ENCODE results near the gene RREB1. TPM values are rescaled to one million over a fixed set of nuclear protein-coding genes. Genes with fewer than 3 reads are reported as not detected.

Gene RREB1
- total RNA-seq, 1 donor from 2014 or later: 74.3 TPM

GRCh38 chr6:7194657-7195056 lies 86.9 kb downstream of the RREB1 start:
- no peak for DNase-seq (ENCODE audit: low spot score)

DNA sequence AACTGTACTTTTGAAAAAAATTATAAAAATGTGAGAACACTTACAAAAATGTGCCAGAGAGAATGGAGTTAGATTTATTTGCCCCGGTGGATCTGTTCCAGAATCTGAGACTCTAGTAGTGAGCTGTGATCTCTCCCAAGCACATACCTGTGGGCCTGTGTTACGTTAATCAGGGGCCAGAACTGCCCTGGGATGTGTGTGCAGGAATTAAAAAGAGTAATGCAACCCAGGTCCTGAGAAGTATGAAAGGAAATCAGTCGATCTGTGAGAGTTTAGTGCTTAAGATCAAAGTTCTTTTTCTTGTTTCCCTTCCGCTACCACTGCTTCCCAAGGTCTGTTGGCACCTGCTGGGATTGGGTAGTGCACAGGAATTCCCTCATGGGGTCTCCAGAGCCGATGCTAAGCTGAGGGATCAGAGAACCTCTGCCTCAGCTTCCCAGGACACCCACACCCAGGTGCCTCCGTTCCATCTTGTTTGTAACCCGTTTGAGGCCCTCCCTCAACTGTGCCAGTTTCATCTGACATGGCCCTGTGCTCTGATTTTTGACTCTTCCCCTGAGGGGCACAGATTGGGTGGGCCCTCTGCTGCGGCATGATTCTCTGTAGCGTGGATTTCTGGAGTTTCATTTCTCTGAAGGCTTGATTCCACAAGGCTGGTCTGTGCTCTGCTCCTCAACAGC lies 87.7 kb downstream of the RREB1 start:
- DNase-seq (ENCODE audit: low spot score): no peak

GRCh38 chr6:7196019-7196402 lies 88.2 kb downstream of the RREB1 start:
- no peak for DNase-seq (ENCODE audit: low spot score)

DNA sequence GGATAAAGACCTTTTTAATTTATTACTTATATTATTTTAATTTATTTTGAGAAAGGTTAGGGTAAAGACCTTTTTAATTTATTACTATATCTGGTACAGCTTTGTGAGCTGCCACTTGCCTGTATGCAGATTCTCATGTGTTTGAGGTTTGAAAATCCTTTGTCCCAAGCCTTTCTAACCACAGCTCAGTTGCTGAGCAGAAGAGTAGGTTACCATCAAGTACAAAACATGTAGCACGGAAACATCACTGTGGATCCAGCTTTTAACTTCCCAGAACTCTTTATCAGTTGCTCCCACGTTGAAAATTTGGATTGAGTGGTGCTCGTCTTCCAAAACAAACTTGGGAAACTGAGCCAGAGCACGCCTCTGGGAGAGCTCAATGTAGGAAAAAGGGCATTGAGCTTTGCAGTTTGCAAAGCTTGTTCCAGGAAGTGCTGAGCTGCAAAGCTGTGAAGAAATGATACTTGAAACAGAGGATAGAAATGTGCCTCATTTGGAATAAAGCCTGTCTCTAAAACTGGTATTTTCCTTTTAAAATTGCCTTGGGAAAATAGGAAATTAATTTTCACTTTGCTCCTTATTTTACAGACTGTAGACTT lies 89.0 kb downstream of the RREB1 start:
- DNase-seq (ENCODE audit: low spot score): no peak

GRCh38 chr6:7197747-7198146 lies 90.0 kb downstream of the RREB1 start:
- DNase-seq (ENCODE audit: low spot score): no peak

DNA sequence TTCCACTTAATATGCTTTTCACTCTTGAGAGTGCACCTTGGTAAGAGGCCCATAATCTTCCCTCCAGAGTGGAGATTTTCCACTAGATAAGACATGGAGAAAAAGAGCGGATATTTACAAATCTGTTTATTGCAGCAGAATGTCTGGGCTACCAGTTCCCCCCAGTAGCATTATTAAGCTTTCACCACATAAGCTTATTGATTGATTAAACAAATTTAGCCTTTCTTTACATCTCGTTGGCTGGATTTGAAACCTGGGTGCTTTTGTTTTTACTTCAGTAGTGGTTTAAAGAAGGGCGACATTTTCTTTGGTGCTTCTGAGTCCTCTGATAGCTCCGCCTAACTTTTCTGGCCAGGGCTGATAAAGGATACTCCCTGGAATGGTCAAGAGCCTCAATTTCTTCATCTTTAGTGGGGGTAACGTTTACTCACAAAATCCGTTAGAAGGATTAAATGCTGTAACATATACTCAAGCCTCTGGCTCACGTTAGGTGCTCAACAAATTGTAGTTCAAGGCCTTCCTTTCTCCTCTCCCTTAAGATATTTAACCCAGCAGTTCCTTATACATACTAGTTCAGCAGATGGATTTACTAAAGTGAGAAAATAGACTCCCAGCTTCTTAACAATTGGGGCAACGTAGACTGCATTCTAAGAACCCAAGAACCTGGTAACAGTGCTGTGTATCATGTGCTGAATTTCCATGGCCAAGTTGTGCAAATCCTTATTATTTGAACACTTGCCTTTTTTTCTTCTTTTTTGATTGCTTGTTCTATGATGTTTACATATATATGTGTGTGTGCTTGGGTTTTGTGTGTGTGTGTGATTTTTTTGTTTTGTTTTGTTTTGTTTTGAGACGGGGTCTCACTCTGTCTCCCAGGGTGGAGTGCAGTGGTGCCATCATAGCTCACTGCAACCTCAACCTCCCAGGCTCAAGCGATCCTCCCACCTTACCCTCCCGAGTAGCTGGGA lies 91.4 kb downstream of the RREB1 start:
- DNase-seq (ENCODE audit: low spot score): no peak

- DNase-seq (ENCODE audit: low spot score): peak; percentile 62
Measured at GRCh38 chr6:7200598-7201443, 93.1 kb downstream of the RREB1 start.

- no peak for DNase-seq (ENCODE audit: low spot score)
Measured at GRCh38 chr6:7201444-7201731, 93.6 kb downstream of the RREB1 start.

- DNase-seq (ENCODE audit: low spot score): peak; percentile 64
Measured at GRCh38 chr6:7201732-7202541, 94.2 kb downstream of the RREB1 start.

DNA sequence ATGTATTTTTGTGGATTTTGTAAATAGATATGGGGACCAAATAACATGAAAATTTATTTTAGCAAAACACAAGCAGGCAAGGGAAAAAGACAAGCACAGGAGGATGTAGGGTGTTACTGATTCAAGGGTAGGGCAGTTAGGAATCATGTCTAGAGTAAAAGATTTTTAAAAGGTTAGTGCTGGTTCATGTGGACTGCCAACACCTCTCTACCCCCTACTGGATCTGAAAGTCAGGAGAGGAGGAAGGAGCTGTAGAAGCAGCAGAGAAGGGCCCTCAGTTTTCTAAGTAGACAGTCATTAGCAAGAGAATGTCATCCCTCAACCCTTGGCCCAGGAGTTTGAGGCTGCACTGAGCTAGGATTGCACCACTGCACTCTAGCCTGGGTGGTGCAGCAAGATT lies 95.2 kb downstream of the RREB1 start:
- no peak for DNase-seq (ENCODE audit: low spot score)

GRCh38 chr6:7203939-7204338 lies 96.2 kb downstream of the RREB1 start:
- no peak for DNase-seq (ENCODE audit: low spot score)

DNA sequence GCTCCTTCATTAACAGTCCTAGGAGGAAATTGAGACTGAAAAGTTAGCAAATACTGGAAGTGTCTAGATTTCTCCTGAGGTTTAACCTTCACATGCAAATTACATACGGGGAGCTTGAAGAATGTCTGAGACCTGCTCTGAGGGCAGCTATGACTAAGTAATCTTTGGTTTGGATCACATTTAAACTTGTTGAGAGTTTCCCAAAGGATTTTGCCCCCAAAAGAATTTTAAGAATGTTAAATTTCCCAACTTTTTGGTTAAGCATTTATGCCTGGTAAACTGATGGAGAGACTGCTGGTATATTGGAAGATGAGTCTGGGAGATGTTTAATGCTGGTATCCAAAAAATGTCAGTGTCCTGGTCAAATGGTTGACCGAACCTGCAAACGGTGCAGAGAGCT lies 97.0 kb downstream of the RREB1 start:
- no peak for DNase-seq (ENCODE audit: low spot score)

DNA sequence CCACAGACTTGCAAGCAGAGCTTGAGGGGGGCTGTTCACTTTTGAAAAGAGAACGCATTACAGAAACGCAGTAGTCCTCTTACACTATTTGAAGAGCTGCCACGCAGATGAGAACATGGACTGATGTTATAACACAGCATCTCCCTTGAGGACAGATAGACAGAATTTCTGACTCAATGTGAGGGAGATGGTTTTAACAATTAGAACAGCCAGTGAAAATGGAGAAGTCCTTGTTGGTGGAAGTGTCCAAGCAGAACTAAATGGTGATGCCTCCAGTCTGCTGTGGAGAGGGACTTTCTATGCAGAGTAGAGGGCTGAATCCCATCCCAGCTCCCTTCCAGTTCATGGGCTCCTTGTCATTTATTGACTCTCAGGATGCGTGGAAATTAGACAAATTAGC lies 100.0 kb downstream of the RREB1 start:
- no peak for DNase-seq (ENCODE audit: low spot score)

- DNase-seq (ENCODE audit: low spot score): no peak
Measured at GRCh38 chr6:7213416-7213815, 105.7 kb downstream of the RREB1 start.

GRCh38 chr6:7214468-7214867 lies 106.7 kb downstream of the RREB1 start:
- DNase-seq (ENCODE audit: low spot score): no peak

GRCh38 chr6:7215131-7215530 lies 107.4 kb downstream of the RREB1 start:
- no peak for DNase-seq (ENCODE audit: low spot score)

DNA sequence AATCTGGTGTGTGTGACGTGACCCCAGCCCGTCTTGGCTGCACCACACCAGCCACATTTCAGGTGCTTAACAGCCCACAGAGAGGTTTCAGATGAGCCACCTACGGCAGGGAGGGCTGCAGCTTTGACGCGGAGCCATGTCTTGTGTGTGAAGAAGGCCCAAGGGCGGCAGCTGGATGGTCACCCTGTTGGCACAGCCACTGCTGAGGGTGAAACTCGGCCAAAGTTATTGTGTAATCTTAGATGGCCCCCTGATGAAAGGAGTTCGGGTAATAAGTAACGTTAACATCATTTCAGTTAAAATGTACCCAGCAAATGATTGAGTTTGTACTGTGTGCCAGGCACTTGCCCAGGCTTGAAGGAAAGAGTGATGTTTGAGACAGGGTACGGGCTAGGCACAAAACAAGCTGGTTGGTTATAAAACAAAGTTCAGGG lies 108.1 kb downstream of the RREB1 start:
- no peak for DNase-seq (ENCODE audit: low spot score)

GRCh38 chr6:7216941-7217621 lies 109.3 kb downstream of the RREB1 start:
- DNase-seq (ENCODE audit: low spot score): no peak

- DNase-seq (ENCODE audit: low spot score): no peak
Measured at GRCh38 chr6:7218406-7218988, 110.7 kb downstream of the RREB1 start.

- DNase-seq (ENCODE audit: low spot score): peak; percentile 31
Measured at GRCh38 chr6:7219310-7219709, 111.5 kb downstream of the RREB1 start.

Measured in mucosa of gallbladder (tissue), 1 donor.